KG1 (cell line): ENCODE measurements around the gene ZBTB45.
"Not testable (repeated sequence)": the region's sequence is repeated elsewhere in the genome, so short reads cannot be mapped to it uniquely, and the experiment has no call there.

ENCODE experiments used
- DNase-seq: peaks from one replicate; lab custom pipeline; 2025; lab: John Stamatoyannopoulos, UW

Gene ZBTB45

GRCh38 chr19:58474997-58475713 is 44.5 kb downstream of the ZBTB45 start:
- DNase-seq, result no peak

GRCh38 chr19:58474291-58474996 is 45.2 kb downstream of the ZBTB45 start:
- DNase-seq, result no peak

GRCh38 chr19:58473775-58474174 is 45.8 kb downstream of the ZBTB45 start:
- no peak for DNase-seq

- no peak for DNase-seq
Measured at GRCh38 chr19:58471736-58472135, 47.9 kb downstream of the ZBTB45 start.

GRCh38 chr19:58470837-58471543 is 48.6 kb downstream of the ZBTB45 start:
- DNase-seq, result not testable (repeated sequence)

- DNase-seq, result no peak
Measured at GRCh38 chr19:58469241-58470013, 50.2 kb downstream of the ZBTB45 start.

GRCh38 chr19:58468216-58468839 is 51.3 kb downstream of the ZBTB45 start:
- no peak for DNase-seq

- peak; percentile 98 for DNase-seq
Measured at GRCh38 chr19:58466760-58467589, 52.6 kb downstream of the ZBTB45 start, which contains the start of gene ZNF324. TSS of gene ZNF324 (plus strand) at chr19:58467080. CDS start at chr19:58469186, 2,106 bp downstream.

GRCh38 chr19:58466089-58466759 is 53.4 kb downstream of the ZBTB45 start:
- no peak for DNase-seq
